Eye (tissue), 1 donor: ENCODE data around the gene AXDND1.
"Not testable (repeated sequence)": the region's sequence is repeated elsewhere in the genome, so short reads cannot be mapped to it uniquely, and the experiment has no call there.

Experiments
- DNase-seq: peaks from one replicate; pipeline ENCODE4 v3.0.0-alpha.2; 2015

AXDND1 gene

GRCh38 chr1:179366093-179366800 is 476 bp downstream of the AXDND1 start:
- DNase-seq: no peak

- peak; percentile 88 for DNase-seq
These were observed 4.1 kb downstream of the AXDND1 start for GRCh38 chr1:179369751-179370341.

GRCh38 chr1:179372160-179372559 is 6.4 kb downstream of the AXDND1 start:
- no peak for DNase-seq

- DNase-seq: no peak
These were observed 10.5 kb downstream of the AXDND1 start for GRCh38 chr1:179376223-179376622.

GRCh38 chr1:179380299-179380698 is 14.5 kb downstream of the AXDND1 start:
- no peak for DNase-seq

GRCh38 chr1:179384027-179384426 is 18.3 kb downstream of the AXDND1 start:
- DNase-seq: no peak

DNA sequence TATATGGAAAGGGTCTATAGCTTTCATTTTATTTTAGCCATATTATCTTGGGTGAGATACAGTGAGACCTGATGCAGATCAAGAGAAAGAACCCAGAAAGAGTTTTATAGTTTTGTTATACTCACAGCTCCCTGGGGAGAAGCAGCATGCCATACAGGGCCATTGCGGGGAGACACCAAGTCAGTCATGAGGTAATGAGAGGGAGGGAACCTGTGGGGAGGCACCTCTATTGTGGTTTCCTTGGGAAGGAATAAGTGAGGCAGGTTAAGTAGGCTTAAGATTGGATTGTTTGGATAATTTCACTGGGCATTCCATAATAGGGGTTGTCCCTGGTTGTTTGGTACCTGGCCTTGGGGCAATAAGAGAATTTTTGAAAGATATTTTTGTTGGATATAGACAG is 19.7 kb downstream of the AXDND1 start:
- no peak for DNase-seq

DNA sequence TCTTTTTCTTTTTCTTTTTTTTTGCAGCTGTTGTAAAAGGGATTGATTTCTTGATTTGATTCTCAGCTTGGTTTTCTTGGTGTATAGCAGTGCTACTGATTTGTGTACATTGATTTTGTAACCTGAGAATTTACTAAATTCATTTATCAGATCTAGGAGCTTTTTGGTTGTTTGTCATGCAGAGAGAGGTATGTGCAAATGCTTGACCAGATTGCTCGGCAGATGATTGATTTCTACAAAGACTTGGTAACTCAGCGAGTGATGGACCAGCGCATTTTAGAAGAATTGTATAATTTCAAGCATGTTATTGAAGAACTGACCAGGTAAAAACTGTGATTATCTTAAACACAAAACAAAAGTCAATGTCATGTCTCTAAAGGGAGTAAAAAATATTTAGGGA is 27.9 kb downstream of the AXDND1 start:
- no peak for DNase-seq

DNA sequence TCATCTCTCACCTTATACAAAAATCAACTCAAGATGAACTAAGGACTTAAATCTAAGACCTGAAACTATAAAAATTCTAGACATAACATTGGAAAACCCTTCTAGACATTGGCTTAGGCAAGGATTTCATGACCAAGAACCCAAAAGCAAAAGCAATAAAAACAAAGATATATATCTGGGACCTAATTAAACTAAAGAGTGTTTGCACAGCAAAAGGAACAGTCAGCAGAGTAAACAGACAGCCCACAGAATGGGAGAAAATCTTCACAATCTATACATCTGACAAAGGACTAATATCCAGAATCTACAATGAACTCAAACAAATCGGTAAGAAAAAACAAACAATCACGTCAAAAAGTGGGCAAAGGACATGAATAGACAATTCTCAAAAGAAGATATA is 33.6 kb downstream of the AXDND1 start:
- not testable (repeated sequence) for DNase-seq

DNA sequence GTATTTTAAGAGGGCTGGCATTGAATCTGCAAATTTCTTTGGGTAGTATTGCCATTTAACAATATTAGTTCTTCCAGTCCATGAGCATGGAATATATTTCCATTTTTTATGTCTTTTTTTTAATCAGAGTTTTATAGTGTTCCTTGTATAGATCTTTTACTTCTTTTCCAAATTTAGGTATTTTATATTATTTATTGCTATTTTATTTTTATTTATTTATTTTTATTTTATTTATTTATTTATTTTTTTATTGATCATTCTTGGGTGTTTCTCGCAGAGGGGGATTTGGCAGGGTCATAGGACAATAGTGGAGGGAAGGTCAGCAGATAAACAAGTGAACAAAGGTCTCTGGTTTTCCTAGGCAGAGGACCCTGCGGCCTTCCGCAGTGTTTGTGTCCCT is 52.0 kb downstream of the AXDND1 start:
- DNase-seq: not testable (repeated sequence)

- DNase-seq: not testable (repeated sequence)
These were observed 52.9 kb downstream of the AXDND1 start for GRCh38 chr1:179418706-179419105.

DNA sequence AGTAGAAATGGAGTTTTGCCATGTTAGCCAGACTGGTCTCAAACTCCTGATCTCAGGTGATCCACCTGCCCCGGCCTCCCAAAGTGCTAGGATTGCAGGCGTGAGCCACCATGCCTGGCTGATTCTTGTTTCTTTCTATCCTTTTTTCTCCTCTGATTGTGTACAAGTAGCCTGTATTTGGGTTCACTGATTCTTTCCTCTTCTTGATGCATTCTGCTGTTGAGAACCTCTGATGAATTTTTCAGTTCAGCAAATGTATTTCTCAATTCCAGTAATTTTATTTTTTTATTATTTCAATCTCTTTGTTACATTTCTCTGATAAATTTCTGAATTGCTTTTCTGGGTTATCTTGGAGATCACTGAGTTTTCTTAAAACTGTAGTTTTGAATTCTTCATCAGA is 58.8 kb downstream of the AXDND1 start:
- no peak for DNase-seq

- no peak for DNase-seq
These were observed 59.4 kb downstream of the AXDND1 start for GRCh38 chr1:179425186-179425585.

- DNase-seq: no peak
These were observed 71.4 kb downstream of the AXDND1 start for GRCh38 chr1:179437171-179437570.

GRCh38 chr1:179439646-179440045 is 73.9 kb downstream of the AXDND1 start:
- not testable (repeated sequence) for DNase-seq

GRCh38 chr1:179440301-179440700 is 74.5 kb downstream of the AXDND1 start:
- DNase-seq: not testable (repeated sequence)

GRCh38 chr1:179440971-179441370 is 75.2 kb downstream of the AXDND1 start:
- peak; percentile 1 for DNase-seq

- DNase-seq: no peak
These were observed 75.7 kb downstream of the AXDND1 start for GRCh38 chr1:179441501-179441900.

- DNase-seq: not testable (repeated sequence)
These were observed 77.1 kb downstream of the AXDND1 start for GRCh38 chr1:179442846-179443245.

- DNase-seq: no peak
These were observed 79.8 kb downstream of the AXDND1 start for GRCh38 chr1:179445593-179445992.

DNA sequence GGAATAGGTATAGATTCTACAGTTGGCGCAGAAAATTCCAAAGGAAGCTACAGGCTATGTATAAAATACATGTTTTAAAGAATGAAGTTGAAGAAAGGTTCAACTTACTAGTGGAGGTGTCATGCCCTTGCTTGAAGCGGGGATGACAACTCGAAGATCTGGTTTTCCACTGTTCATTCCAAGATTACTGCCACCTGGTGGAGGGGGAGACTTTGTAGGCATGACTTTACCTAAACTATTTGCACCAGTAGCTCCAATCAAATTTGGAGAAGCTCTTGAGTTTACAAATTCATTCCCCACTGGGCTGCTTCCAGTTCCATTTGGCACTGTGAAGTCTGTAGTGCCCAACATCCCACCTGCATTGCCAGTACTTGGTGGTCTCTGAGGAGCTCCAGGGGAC is 81.7 kb downstream of the AXDND1 start:
- DNase-seq: no peak

GRCh38 chr1:179448437-179449149 is 82.8 kb downstream of the AXDND1 start:
- no peak for DNase-seq

DNA sequence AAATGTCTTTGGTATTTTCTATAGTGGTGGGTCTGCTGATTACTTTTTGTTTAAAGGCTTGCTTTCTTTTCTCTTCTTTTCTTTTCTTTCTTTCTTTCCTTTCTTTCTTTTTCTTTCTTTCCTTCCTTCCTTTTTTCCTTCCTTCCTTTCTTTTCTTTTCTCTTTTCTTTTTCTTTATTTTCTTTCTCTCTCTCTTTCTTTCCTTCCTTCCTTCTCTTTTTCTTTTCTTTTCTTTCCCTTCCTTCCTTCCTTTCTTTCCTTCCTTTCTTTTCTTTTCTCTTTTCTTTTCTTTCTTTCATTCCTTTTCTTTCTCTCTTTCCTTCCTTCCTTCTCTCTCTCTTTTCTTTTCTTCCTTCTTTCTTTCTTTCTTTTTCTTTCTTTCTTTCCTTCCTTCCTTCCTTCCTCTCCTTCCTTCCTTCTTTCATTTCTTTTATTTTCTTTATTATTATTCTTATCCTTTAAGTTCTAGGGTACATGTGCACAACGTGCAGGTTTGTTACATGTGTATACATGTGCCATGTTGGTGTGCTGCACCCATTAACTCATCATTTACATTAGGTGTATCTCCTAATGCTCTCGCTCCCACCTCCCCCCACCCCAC is 93.9 kb downstream of the AXDND1 start:
- not testable (repeated sequence) for DNase-seq

GRCh38 chr1:179465661-179466060 is 99.9 kb downstream of the AXDND1 start:
- not testable (repeated sequence) for DNase-seq
